CD14-positive monocyte (primary cell): Measurements from ENCODE around the gene BAIAP2L2. TPM values are rescaled to one million over a fixed set of nuclear protein-coding genes. Genes with fewer than 3 reads are reported as not detected.
"Not testable (repeated sequence)": the region's sequence is repeated elsewhere in the genome, so short reads cannot be mapped to it uniquely, and the experiment has no call there.

Experiments
- DNase-seq, 3 donors: peaks; one replicate each; pipeline ENCODE4 v3.0.0-alpha.2; 2011 to 2022
- H2AFZ ChIP-seq: 2 replicates; pipeline ENCODE4 v1.6.0; 2012; ENCODE audit warnings: mild to moderate bottlenecking, low read depth, low read length, inconsistent platforms; ENCODE audit not compliant: insufficient read depth, poor library complexity, severe bottlenecking
- H3K27ac ChIP-seq, 2 donors: 1 replicate in 1 of 2; 2 replicates in 1 of 2; pipeline ENCODE4 v1.5.1; 2012 to 2013; ENCODE audit warnings: low read length in 2 of 2, control low read depth in 1 of 2, inconsistent platforms in 1 of 2, low read depth in 1 of 2, mild to moderate bottlenecking in 1 of 2
- H3K27me3 ChIP-seq, 2 donors: one replicate each; pipeline versions ENCODE4 v1.6.0 to v1.6.1; 2011 to 2013; ENCODE audit warnings: low read length in 2 of 2; ENCODE audit not compliant: control insufficient read depth in 2 of 2, insufficient read depth in 2 of 2
- H3K36me3 ChIP-seq, 2 donors: replicated peaks in 1 of 2; 1 replicate in 1 of 2; 2 replicates in 1 of 2; pipeline versions ENCODE4 v1.5.1 to v1.6.1; 2012 to 2013; ENCODE audit warnings: low read length in 2 of 2, control low read depth in 1 of 2, inconsistent platforms in 1 of 2, mild to moderate bottlenecking in 1 of 2; ENCODE audit not compliant: insufficient read depth in 2 of 2, control insufficient read depth in 1 of 2
- H3K4me1 ChIP-seq, 2 donors: 1 replicate in 1 of 2; 2 replicates in 1 of 2; pipeline versions ENCODE4 v1.5.1 to v1.6.1; 2012 to 2013; ENCODE audit warnings: low read length in 2 of 2, control low read depth in 1 of 2, inconsistent platforms in 1 of 2, mild to moderate bottlenecking in 1 of 2, moderate library complexity in 1 of 2; ENCODE audit not compliant: insufficient read depth in 2 of 2, control insufficient read depth in 1 of 2
- H3K4me2 ChIP-seq: replicated peaks from 2 replicates; pipeline ENCODE3; 2012; ENCODE audit warnings: low read length, moderate library complexity, mild to moderate bottlenecking; ENCODE audit not compliant: poor library complexity, severe bottlenecking; ENCODE audit errors: extremely low read depth
- H3K4me3 ChIP-seq, 3 experiments: fragments of 200-600 bp in 1 of 3; sonication (generic) in 1 of 3; replicated peaks in 1 of 3; 1 replicate in 2 of 3; 2 replicates in 1 of 3; pipeline ENCODE4 v1.5.1; 2011 to 2013; ENCODE audit warnings: low read length in 3 of 3, mild to moderate bottlenecking in 3 of 3, control low read depth in 2 of 3, low read depth in 2 of 3, inconsistent platforms in 1 of 3, moderate library complexity in 1 of 3
- H3K79me2 ChIP-seq: 2 replicates; pipeline ENCODE4 v1.6.0; 2012; ENCODE audit warnings: mild to moderate bottlenecking, control low read depth, inconsistent platforms, low read length, moderate library complexity; ENCODE audit not compliant: insufficient read depth
- H3K9ac ChIP-seq: 2 replicates; pipeline ENCODE4 v1.6.0; 2017; ENCODE audit warnings: low read length, mild to moderate bottlenecking; ENCODE audit not compliant: insufficient read depth, poor library complexity, severe bottlenecking
- H3K9me3 ChIP-seq, 2 donors: replicated peaks in 1 of 2; 1 replicate in 1 of 2; 2 replicates in 1 of 2; pipeline versions ENCODE4 v1.5.1 to v1.6.1; 2012 to 2013; ENCODE audit warnings: low read length in 2 of 2, control low read depth in 1 of 2; ENCODE audit not compliant: control insufficient read depth in 1 of 2, insufficient read depth in 1 of 2
- H4K20me1 ChIP-seq: 2 replicates; pipeline ENCODE4 v1.6.0; 2012; ENCODE audit warnings: mild to moderate bottlenecking, low read length, control low read depth, moderate library complexity; ENCODE audit not compliant: insufficient read depth
- H3K27ac Mint-ChIP-seq, 7 donors: one replicate each; pipeline ENCODE4 v1.8.0; 2020; ENCODE audit warnings: mild to moderate bottlenecking in 7 of 7, mixed read lengths in 7 of 7, moderate library complexity in 6 of 7, inconsistent platforms in 2 of 7
- H3K27me3 Mint-ChIP-seq, 3 donors: one replicate each; pipeline ENCODE4 v1.8.0; 2021 to 2022; ENCODE audit warnings: low read depth in 3 of 3, mild to moderate bottlenecking in 3 of 3, mixed read lengths in 3 of 3, moderate library complexity in 3 of 3, inconsistent platforms in 1 of 3
- H3K36me3 Mint-ChIP-seq, 2 donors: one replicate each; pipeline ENCODE4 v1.8.0; 2020; ENCODE audit warnings: mixed read lengths in 2 of 2, inconsistent platforms in 1 of 2, mild to moderate bottlenecking in 1 of 2
- H3K4me1 Mint-ChIP-seq: one replicate; pipeline ENCODE4 v1.8.0; 2020; ENCODE audit warnings: mild to moderate bottlenecking, mixed read lengths
- H3K4me3 Mint-ChIP-seq, 2 donors: one replicate each; pipeline ENCODE4 v1.8.0; 2020; ENCODE audit warnings: mild to moderate bottlenecking in 2 of 2, mixed read lengths in 2 of 2, moderate library complexity in 1 of 2
- H3K9me3 Mint-ChIP-seq, 7 donors: one replicate each; pipeline ENCODE4 v1.8.0; 2020 to 2022; ENCODE audit warnings: mixed read lengths in 7 of 7, mild to moderate bottlenecking in 6 of 7, moderate library complexity in 6 of 7, inconsistent platforms in 2 of 7
- WGBS: methylation state at CpG from one replicate; pipeline ENCODE4 v1.1.5; 2013; ENCODE audit warnings: missing lambda C conversion rate; ENCODE audit not compliant: insufficient coverage; 5-methylcytosine and 5-hydroxymethylcytosine counted together
- intact Hi-C, 2 donors: fragments of 100-400 bp; cut with micrococcal nuclease; formaldehyde crosslinking; loops; one replicate each; pipeline versions ENCODE4 v1.15.0 to v1.15.1; 2023
- polyA plus RNA-seq, 3 donors: library from polyadenylated mRNA; depleted of rRNA in 1 of 3; unstranded in 2 of 3; stranded (reverse) in 1 of 3; fragments of 300-500 nt in 2 of 3; fragments of >200 nt in 1 of 3; fragmentation: Illumina TruSeq in 2 of 3; gene quantifications; 1 replicate in 2 of 3; 2 replicates in 1 of 3; pipeline ENCODE4 v1.2.3, GENCODE V29; 2012 to 2021
- TF ChIP-seq, protein P1 (sequence below): fragments of 200-600 bp; IDR thresholded peaks from one replicate; pipeline ENCODE4 v1.8.0; 2022; ENCODE audit warnings: antibody characterized with exemption, mild to moderate bottlenecking

The BAIAP2L2 gene
- polyA plus RNA-seq, 3 donors, result 0.11 TPM; not detected in 2

DNA sequence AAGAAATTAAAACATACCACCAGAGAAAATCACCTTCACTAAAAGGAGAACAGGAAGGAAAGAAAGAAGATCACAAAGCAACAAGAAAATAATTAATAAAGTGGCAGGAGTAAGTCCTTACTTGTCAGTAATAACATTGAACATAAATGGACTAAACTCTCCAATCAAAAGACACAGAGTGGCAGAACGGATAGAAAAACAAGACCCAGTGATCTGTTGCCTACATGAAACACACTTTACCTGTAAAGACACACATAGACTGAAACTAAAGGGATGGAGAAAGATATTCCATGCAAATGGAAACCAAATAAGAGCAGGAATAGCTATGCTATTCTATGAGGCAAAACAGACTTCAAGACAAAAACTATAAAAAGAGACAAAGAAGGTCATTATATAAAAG is 45.2 kb upstream of the BAIAP2L2 start:
- Histone ChIP-seq H3K79me2 (no peaks in the 10 kb centered on the region), H3K27ac (no peak overlapping the region), H3K4me1 (no peaks in the 10 kb centered on the region), H3K27me3 (no peaks in the 10 kb centered on the region), H3K9ac (no peak overlapping the region), H3K9me3 (no peaks in the 10 kb centered on the region), H3K36me3 (no peaks in the 10 kb centered on the region), H2AFZ (no peak overlapping the region), H3K4me3 (no peak overlapping the region), H3K4me2 (no peak overlapping the region), H4K20me1 (no peaks in the 10 kb centered on the region)
- Mint-ChIP-seq H3K4me1 (no peaks in the 10 kb centered on the region), H3K27me3 (peaks cover 1 to 3% (median 1%) of the 10 kb centered on the region in 3 donors), H3K4me3 (no peak overlapping the region), H3K9me3 (peaks cover 0 to 2% (median 0%) of the 10 kb centered on the region in 7 donors), H3K36me3 (no peaks in the 10 kb centered on the region), H3K27ac (no peak overlapping the region)
- TF ChIP-seq, protein P1, sequence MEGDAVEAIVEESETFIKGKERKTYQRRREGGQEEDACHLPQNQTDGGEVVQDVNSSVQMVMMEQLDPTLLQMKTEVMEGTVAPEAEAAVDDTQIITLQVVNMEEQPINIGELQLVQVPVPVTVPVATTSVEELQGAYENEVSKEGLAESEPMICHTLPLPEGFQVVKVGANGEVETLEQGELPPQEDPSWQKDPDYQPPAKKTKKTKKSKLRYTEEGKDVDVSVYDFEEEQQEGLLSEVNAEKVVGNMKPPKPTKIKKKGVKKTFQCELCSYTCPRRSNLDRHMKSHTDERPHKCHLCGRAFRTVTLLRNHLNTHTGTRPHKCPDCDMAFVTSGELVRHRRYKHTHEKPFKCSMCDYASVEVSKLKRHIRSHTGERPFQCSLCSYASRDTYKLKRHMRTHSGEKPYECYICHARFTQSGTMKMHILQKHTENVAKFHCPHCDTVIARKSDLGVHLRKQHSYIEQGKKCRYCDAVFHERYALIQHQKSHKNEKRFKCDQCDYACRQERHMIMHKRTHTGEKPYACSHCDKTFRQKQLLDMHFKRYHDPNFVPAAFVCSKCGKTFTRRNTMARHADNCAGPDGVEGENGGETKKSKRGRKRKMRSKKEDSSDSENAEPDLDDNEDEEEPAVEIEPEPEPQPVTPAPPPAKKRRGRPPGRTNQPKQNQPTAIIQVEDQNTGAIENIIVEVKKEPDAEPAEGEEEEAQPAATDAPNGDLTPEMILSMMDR, result no peak
- no CpG with 5 or more reads among the region's 1 CpG for WGBS
- DNase-seq, result no peak
- intact Hi-C loops, result no loop called here

DNA sequence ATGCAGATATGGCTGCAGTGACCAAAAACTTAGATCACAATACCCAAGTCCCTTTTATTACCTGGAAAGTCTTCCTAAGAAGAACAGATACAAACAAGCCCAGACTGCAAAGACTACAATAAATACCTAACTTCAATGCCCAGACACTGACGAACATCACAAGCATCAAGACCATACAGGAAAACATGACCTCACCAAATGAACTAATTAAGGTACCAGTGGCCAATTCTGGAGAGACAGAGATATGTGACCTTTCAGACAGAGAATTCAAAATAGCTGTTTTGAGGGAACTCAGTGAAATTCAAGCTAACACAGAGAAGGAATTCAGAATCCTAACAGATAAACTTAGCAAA is 44.1 kb upstream of the BAIAP2L2 start:
- peak overlapping the region in 1 of 7 donors; percentile 54 for H3K27ac Mint-ChIP-seq
- H3K4me3 ChIP-seq, H3K4me1 ChIP-seq, H3K79me2 ChIP-seq, DNase-seq, H3K4me2 ChIP-seq, H2AFZ ChIP-seq, H3K9me3 ChIP-seq, H3K9me3 Mint-ChIP-seq, H4K20me1 ChIP-seq, H3K27me3 ChIP-seq, H3K4me3 Mint-ChIP-seq, H3K36me3 Mint-ChIP-seq, intact Hi-C loops, H3K27ac ChIP-seq, H3K27me3 Mint-ChIP-seq, H3K36me3 ChIP-seq, H3K9ac ChIP-seq, H3K4me1 Mint-ChIP-seq: not testable (repeated sequence)
- WGBS, result 83% methylated on average over 1 of the region's 1 CpG
